ENCODE measurements around the gene ZNF789.

Gene ZNF789

DNA sequence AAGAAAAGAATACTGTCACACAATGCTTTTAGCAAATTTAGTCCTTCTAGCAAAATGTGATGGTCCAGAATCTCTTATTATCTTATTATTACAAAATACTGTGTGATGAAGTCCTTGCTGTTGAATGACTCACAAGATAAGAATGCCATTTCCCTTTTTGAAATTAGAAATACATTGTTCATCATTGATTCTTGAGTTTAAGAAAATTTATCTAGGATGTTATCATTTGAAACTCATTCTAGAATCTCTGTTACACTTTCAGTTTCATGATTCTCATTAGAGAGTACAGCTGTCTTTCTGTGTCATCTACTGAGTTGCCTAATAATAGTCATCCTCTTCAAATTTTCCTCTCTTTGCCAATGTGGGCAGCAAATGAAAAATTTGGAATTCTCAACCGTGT lies 41.4 kb downstream of the ZNF789 start:
- no peak for DNase-seq

DNA sequence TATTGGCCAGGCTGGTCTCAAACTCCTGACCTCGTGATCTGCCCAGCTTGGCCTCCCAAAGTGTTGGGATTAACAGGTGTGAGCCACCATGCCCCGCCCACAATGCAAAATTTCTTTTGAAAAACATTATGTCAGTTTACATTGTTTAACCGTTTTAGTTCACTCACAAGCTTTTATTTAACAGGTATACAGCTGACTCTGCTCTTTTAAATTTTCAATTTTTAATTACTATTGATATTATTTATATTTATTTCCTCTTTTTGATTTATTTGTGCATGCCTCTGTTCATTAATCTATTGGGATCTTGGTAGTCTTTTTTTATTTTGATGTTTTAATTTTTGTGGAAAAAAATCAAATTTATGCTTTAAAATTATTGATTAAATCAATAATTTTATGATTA lies 48.7 kb downstream of the ZNF789 start:
- no peak for DNase-seq

DNA sequence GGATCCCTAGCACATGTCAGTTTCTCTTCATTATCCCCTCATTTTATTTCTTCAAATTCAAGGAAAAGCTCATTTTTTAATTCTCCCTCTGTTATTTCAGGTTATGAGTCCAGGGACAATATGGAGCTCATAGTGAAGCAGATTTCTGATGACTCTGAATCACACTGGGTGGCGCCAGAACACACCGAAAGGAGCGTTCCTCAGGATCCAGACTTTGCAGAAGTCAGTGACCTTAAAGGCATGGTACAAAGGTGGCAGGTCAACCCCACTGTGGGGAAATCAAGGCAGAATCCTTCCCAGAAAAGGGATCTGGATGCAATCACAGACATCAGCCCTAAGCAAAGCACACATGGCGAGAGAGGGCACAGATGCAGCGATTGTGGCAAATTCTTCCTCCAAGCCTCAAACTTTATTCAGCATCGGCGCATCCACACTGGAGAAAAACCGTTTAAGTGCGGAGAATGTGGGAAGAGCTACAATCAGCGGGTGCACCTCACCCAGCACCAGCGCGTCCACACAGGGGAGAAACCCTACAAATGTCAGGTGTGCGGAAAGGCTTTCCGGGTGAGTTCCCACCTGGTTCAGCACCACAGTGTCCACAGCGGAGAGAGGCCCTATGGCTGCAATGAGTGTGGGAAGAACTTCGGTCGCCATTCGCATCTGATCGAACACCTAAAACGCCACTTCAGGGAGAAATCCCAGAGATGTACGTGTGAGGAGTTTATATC lies 53.2 kb downstream of the ZNF789 start:
- no peak for DNase-seq

DNA sequence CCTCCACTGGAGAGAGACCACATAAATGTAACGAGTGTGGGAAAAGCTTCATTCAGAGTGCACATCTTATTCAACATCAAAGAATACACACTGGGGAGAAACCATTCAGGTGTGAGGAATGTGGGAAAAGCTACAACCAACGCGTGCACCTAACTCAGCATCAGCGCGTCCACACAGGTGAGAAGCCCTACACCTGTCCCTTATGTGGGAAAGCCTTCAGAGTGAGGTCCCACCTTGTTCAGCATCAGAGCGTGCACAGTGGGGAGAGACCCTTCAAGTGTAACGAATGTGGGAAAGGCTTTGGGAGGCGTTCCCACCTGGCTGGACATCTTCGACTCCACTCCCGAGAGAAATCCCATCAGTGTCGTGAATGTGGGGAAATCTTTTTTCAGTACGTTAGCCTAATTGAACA lies 58.7 kb downstream of the ZNF789 start:
- no peak for DNase-seq

DNA sequence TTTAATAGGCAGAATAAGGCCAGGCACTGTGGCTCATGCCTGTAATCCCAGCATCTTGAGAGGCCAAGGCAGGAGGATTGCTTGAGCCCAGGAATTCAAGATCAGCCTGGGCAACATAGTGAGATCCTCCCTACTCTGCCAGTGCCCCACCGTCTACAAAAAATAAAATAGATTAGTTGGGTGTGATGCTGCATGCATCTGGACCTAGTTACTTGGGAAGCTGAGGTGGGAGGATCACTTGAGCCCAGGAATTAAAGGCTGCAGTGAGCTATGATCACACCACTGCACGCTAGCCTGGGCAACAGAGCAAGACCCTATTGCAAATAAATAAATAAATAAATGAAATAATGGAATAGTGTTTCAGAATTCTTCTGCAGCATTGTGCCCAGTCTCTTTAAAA lies 63.0 kb downstream of the ZNF789 start:
- no peak for DNase-seq
